ENCODE results near the gene CCDC177. TPM values are rescaled to one million over a fixed set of nuclear protein-coding genes. Genes with fewer than 3 reads are reported as not detected.
A peak's percentile ranks its signal among the peaks of the same experiment; 100 is the strongest.

Gene CCDC177
- total and polyA plus RNA-seq, 8 donors, result not detected

GRCh38 chr14:69543341-69544115 is 31.1 kb downstream of the CCDC177 start:
- Histone ChIP-seq H3K4me3 (no peak overlapping the region), H3K36me3 (no peaks in the 10 kb centered on the region), H3K4me1 (no peaks in the 10 kb centered on the region), H3K27me3 (no peaks in the 10 kb centered on the region), H3K9me3 (no peaks in the 10 kb centered on the region), H3K27ac (no peak overlapping the region)
- DNase-seq (peak in 2 of 6 donors; percentile 28 to 46), ATAC-seq (peak in 3 of 4 donors; percentile 36 to 81 (median 67)), FAIRE-seq (no peak)
- TF ChIP-seq CTCF (IDR thresholded peaks at IDR 0.05), result no peak
- WGBS, 2 donors, result 47 to 55% methylated on average over 12 of the region's 12 CpGs
- intact Hi-C loops (cut with DNase I), result no loop called here

GRCh38 chr14:69542311-69542710 is 32.4 kb downstream of the CCDC177 start:
- intact Hi-C loops (cut with DNase I), result no loop called here
- Histone ChIP-seq H3K4me1 (no peaks in the 10 kb centered on the region), H3K27ac (no peak overlapping the region), H3K36me3 (no peaks in the 10 kb centered on the region), H3K27me3 (no peaks in the 10 kb centered on the region), H3K4me3 (no peak overlapping the region), H3K9me3 (no peaks in the 10 kb centered on the region)
- FAIRE-seq (no peak), DNase-seq (no peak), ATAC-seq (no peak)
- TF ChIP-seq CTCF (IDR thresholded peaks at IDR 0.05), result no peak
- WGBS, 2 donors, result 34 to 37% methylated on average over 2 of the region's 2 CpGs

DNA sequence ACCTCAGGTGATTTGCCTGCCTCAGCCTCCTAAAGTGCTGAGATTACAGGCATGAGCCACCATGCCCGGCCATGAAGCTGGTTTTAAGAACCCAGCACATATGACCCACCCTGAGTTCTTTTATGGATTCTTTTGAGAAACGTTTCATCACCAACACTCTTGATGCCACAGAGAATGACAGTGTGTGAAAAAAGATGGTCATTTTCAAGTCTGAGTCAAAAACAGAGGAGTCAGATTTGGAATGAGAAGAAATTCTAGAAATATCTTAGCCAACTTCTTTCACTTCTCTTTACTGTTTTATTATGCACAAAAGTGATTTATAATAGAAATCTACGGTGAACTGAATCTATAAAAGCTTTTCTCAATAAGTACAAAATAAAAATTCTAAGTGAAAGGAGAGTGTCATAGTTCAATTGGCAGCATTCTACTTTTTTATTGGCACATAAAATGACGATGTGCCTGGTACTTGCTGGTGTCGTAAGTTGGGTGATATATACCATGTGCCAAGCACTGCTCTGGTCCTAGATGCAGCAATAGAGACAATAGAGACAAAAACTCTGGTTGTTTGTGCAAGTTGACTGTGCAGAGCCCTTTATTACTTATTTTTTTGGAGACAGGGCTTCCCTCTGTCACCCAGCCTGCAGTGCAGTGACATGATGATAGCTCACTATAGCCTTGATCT is 33.9 kb downstream of the CCDC177 start:
- TF ChIP-seq CTCF (IDR thresholded peaks at IDR 0.05), result no peak
- Histone ChIP-seq H3K9me3 (no peaks in the 10 kb centered on the region), H3K27ac (no peak overlapping the region), H3K27me3 (peaks cover 0 to 4% (median 0%) of the 10 kb centered on the region in 4 donors), H3K4me3 (no peak overlapping the region), H3K36me3 (no peaks in the 10 kb centered on the region), H3K4me1 (no peaks in the 10 kb centered on the region)
- intact Hi-C loops (cut with DNase I), result no loop called here
- ATAC-seq, result no peak
- no peak for FAIRE-seq
- no peak for DNase-seq
- 68 to 76% methylated on average over 5 of the region's 5 CpGs for WGBS, 2 donors

- Histone ChIP-seq H3K36me3 (no peaks in the 10 kb centered on the region), H3K4me3 (no peak overlapping the region), H3K27me3 (peaks cover 0 to 6% (median 0%) of the 10 kb centered on the region in 4 donors), H3K4me1 (no peaks in the 10 kb centered on the region), H3K9me3 (no peaks in the 10 kb centered on the region), H3K27ac (no peak overlapping the region)
- ATAC-seq, result peak; percentile 50 to 67 (median 58)
- no peak for TF ChIP-seq CTCF (IDR thresholded peaks at IDR 0.05)
- WGBS, 2 donors, result 52 to 55% methylated on average over 6 of the region's 6 CpGs
- intact Hi-C loops (cut with DNase I), result no loop called here
- DNase-seq, result peak in 2 of 6 donors; percentile 30 to 39
- FAIRE-seq, result no peak
Observed at GRCh38 chr14:69539631-69540410, 34.9 kb downstream of the CCDC177 start.

Measured in pancreas (tissue), 10 donors.